GM12878 (cell line): ENCODE data around the gene BAG3. TPM values are rescaled to one million over a fixed set of nuclear protein-coding genes. Genes with fewer than 3 reads are reported as not detected.

Source experiments
- ATAC-seq: fragments of 200-7000 bp; cut with Tn5 transposase; 3 replicates; pipeline ENCODE4 v1.9.1; 2020; ENCODE audit warnings: mild to moderate bottlenecking, moderate library complexity
- BruUV-seq: library from RNA; stranded (reverse); fragments of 400-500 nt; replicated peaks from 2 replicates; lab custom pipeline; 2021; lab: Mats Ljungman, UMichigan
- CTCF ChIA-PET: fragments of 300-600 bp; sonication (Branson Sonifier 250); formaldehyde crosslinking; extraction: SDS; loops from one replicate; lab custom pipeline; 2021; ENCODE audit warnings: inconsistent platforms; lab: Yijun Ruan, JAX
- POLR2A ChIA-PET: fragments of 350-600 bp; formaldehyde crosslinking; extraction: SDS; loops from one replicate; lab custom pipeline; 2021; ENCODE audit warnings: inconsistent platforms; lab: Charles Lee
- RAD21 ChIA-PET: fragments of 300-600 bp; sonication (Branson Sonifier 250); formaldehyde crosslinking; loops from one replicate; lab custom pipeline; 2023; ENCODE audit warnings: antibody characterized with exemption; ENCODE audit not compliant: unreplicated experiment; lab: Charles Lee
- SMC1A ChIA-PET: fragments of 300-600 bp; sonication (Branson Sonifier 250); formaldehyde crosslinking; loops from one replicate; lab custom pipeline; 2023; ENCODE audit not compliant: unreplicated experiment, uncharacterized antibody; lab: Charles Lee
- DNase-seq: peaks from one replicate; pipeline ENCODE4 v3.0.0-alpha.2; 2011; ENCODE audit warnings: low read depth, low spot score
- FAIRE-seq: peaks from 3 replicates; lab custom pipeline; 2011; peaks lifted over from hg19 to GRCh38; lab: Jason Lieb, UNC
- H2AFZ ChIP-seq: 2 replicates; pipeline ENCODE4 v1.6.0; 2011; ENCODE audit warnings: low read depth, low read length, control low read depth; ENCODE audit not compliant: control insufficient read depth
- H3K27ac ChIP-seq: 2 replicates; pipeline ENCODE4 v1.5.1; 2011; ENCODE audit warnings: control low read depth; ENCODE audit not compliant: control insufficient read depth, insufficient read depth
- H3K27me3 ChIP-seq, 2 experiments: replicated peaks in 1 of 2; 2 replicates each; pipeline versions ENCODE4 v1.6.0 to v1.6.1; 2011; ENCODE audit warnings: low read length in 1 of 2; ENCODE audit not compliant: control insufficient read depth in 2 of 2, insufficient read depth in 2 of 2
- H3K36me3 ChIP-seq, 2 experiments: 2 replicates each; pipeline ENCODE4 v1.5.1; 2011; ENCODE audit warnings: low read length in 1 of 2; ENCODE audit not compliant: control insufficient read depth in 2 of 2, insufficient read depth in 2 of 2
- H3K4me1 ChIP-seq: 2 replicates; pipeline ENCODE4 v1.6.1; 2011; ENCODE audit warnings: mild to moderate bottlenecking, low read length, moderate library complexity, mixed read lengths; ENCODE audit not compliant: control insufficient read depth, insufficient read depth
- H3K4me2 ChIP-seq: 2 replicates; pipeline ENCODE4 v1.6.0; 2011; ENCODE audit warnings: control low read depth; ENCODE audit not compliant: control insufficient read depth, insufficient read depth
- H3K4me3 ChIP-seq: fragments of 200-600 bp; sonication (generic); 2 replicates; pipeline ENCODE4 v1.5.1; 2016
- H3K79me2 ChIP-seq: 2 replicates; pipeline ENCODE4 v1.6.0; 2011; ENCODE audit warnings: low read length; ENCODE audit not compliant: control insufficient read depth, insufficient read depth
- H3K9ac ChIP-seq: 2 replicates; pipeline ENCODE4 v1.8.0; 2011; ENCODE audit warnings: low read length, control low read depth, mixed read lengths; ENCODE audit not compliant: control insufficient read depth, insufficient read depth
- H3K9me3 ChIP-seq: replicated peaks from 3 replicates; pipeline ENCODE4 v1.5.1; 2011; ENCODE audit warnings: mild to moderate bottlenecking, low read length; ENCODE audit not compliant: control insufficient read depth, insufficient read depth
- H4K20me1 ChIP-seq: 2 replicates; pipeline ENCODE4 v1.6.0; 2011; ENCODE audit not compliant: control insufficient read depth, insufficient read depth
- CREB1 ChIP-seq: IDR thresholded peaks from 2 replicates; pipeline ENCODE4 v1.6.1; 2012; ENCODE audit warnings: low read depth, mild to moderate bottlenecking, inconsistent platforms
- EP300 ChIP-seq, 2 experiments: fragments of 150-350 bp in 1 of 2; IDR thresholded peaks; 2 replicates each; pipeline ENCODE4 v1.6.1; 2011 to 2012; ENCODE audit warnings: low read depth in 2 of 2, low read length in 2 of 2, borderline replicate concordance in 1 of 2, improper control_type of control experiment in 1 of 2, inconsistent platforms in 1 of 2; ENCODE audit not compliant: control insufficient read depth in 1 of 2
- MXI1 ChIP-seq: fragments of 150-350 bp; IDR thresholded peaks from 2 replicates; pipeline ENCODE4 v1.6.1; 2011; ENCODE audit warnings: low read depth, mild to moderate bottlenecking, inconsistent platforms, low read length, improper control_type of control experiment
- NFIC ChIP-seq: IDR thresholded peaks from 2 replicates; pipeline ENCODE4 v1.6.1; 2012; ENCODE audit warnings: low read depth, mild to moderate bottlenecking, inconsistent platforms, low read length, moderate library complexity
- STAT1 ChIP-seq: fragments of 450-650 bp; conservative IDR thresholded peaks from 2 replicates; pipeline ENCODE4 v1.6.1; 2014; ENCODE audit warnings: antibody characterized with exemption, mild to moderate bottlenecking
- SUZ12 ChIP-seq: fragments of 200-600 bp; sonication (generic); IDR thresholded peaks from one replicate; pipeline ENCODE4 v1.6.1; 2018; ENCODE audit warnings: antibody characterized with exemption, mild to moderate bottlenecking; ENCODE audit not compliant: unreplicated experiment
- TCF12 ChIP-seq: IDR thresholded peaks from 2 replicates; pipeline ENCODE4 v1.6.1; 2011; ENCODE audit warnings: low read depth, mild to moderate bottlenecking, low read length
- ZNF207 ChIP-seq: fragments of 450-650 bp; IDR thresholded peaks from 2 replicates; pipeline ENCODE4 v1.6.1; 2014; ENCODE audit warnings: antibody characterized with exemption, mild to moderate bottlenecking, borderline replicate concordance
- ZNF24 ChIP-seq: fragments of 450-650 bp; IDR thresholded peaks from 2 replicates; pipeline ENCODE4 v1.6.1; 2017; ENCODE audit warnings: antibody characterized with exemption, mild to moderate bottlenecking
- ZNF274 ChIP-seq: IDR thresholded peaks from one replicate; pipeline ENCODE4 v1.8.0; 2011; ENCODE audit not compliant: insufficient read length, insufficient read depth
- WGBS: methylation state at CpG from one replicate; pipeline ENCODE4 v1.1.6; 2016; ENCODE audit warnings: low lambda C conversion rate; ENCODE audit not compliant: insufficient replicate concordance, insufficient coverage; ENCODE audit errors: missing lambda C conversion rate; 5-methylcytosine and 5-hydroxymethylcytosine counted together
- in situ Hi-C: fragments of 300-500 bp; cut with MboI; formaldehyde crosslinking; loops from 9 replicates; pipeline ENCODE4 v1.14.3; 2018; ENCODE audit warnings: mixed read lengths
- intact Hi-C: fragments of 100-400 bp; cut with micrococcal nuclease; formaldehyde crosslinking; loops from one replicate; pipeline ENCODE4 v1.14.2; 2022; ENCODE audit not compliant: unreplicated experiment
- polyA plus RNA-seq, 11 experiments: library from polyadenylated mRNA; depleted of rRNA in 4 of 11; unstranded in 6 of 11; stranded (reverse) in 5 of 11; fragments of >200 nt; fragmentation: Nextera tagmentation in 4 of 11; fragmentation: Illumina TruSeq in 1 of 11; extraction: Ambion mirVana in 4 of 11; extraction: Trizol in 1 of 11; gene quantifications; 1 replicate in 1 of 11; 2 replicates in 10 of 11; pipeline versions ENCODE4 v1.2.1 to v1.2.3, GENCODE V29; 2011 to 2016; ENCODE audit warnings: inconsistent platforms in 2 of 11, missing spikeins in 2 of 11, low read depth in 1 of 11
- total RNA-seq, 4 experiments: library from RNA; depleted of rRNA in 3 of 4; stranded (reverse); fragments of >200 nt in 3 of 4; fragmentation: Illumina TruSeq in 1 of 4; extraction: Trizol in 1 of 4; gene quantifications; 2 replicates each; pipeline versions ENCODE4 v1.2.1 to v1.2.3, GENCODE V29; 2013 to 2021
- TF ChIP-seq, protein P1 (sequence below): fragments of 450-650 bp; formaldehyde crosslinking; IDR thresholded peaks from 2 replicates; pipeline ENCODE4 v1.5.0; 2022; ENCODE audit warnings: mild to moderate bottlenecking, missing genetic modification characterization
- TF ChIP-seq, protein P2 (sequence below): IDR thresholded peaks from 2 replicates; pipeline ENCODE4 v1.6.1; 2012; ENCODE audit warnings: improper control_type of control experiment, low read depth, low read length; ENCODE audit not compliant: insufficient replicate concordance
- TF ChIP-seq, protein P3 (sequence below): IDR thresholded peaks from 2 replicates; pipeline ENCODE4 v1.6.1; 2012; ENCODE audit warnings: low read depth, low read length, improper control_type of control experiment

Gene BAG3
- total and polyA plus RNA-seq, 10 of the 15 experiments (the other 5 are each of a cell fraction or from before 2014, with no cell fraction given), result 0.71 to 14.1 (median 4.3) TPM

DNA sequence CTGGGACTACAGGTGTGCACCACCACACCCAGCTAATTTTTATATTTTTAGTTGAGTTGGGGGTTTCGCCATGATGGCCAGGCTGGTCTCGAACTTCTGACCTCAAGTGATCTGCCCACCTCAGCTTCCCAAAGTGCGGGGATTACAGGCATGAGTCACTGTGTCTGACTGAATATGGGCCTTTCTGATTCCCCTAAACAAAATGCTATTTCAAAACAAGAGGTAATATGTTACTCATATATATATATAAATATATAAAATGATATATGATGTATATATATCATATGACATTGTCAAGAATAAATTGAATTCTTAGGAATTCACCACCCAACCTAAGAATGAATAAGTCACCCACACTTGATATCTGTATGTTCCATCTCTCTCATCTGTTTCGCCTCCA, 41.7 kb upstream of the BAG3 start:
- ATAC-seq (no peak), DNase-seq (no peak), FAIRE-seq (no peak)
- H3K9ac ChIP-seq, result no peak overlapping the region
- H3K27me3 ChIP-seq, result no peaks in the 10 kb centered on the region
- H3K36me3 ChIP-seq, result no peaks in the 10 kb centered on the region
- in situ Hi-C loops, result no loop called here
- ChIA-PET RAD21 (interaction anchor here (1.7 kb wide), 1 partner anchor 78 kb away, joined by 9 read pairs; no protein-coding TSS in a partner anchor), CTCF (interaction anchor here (0.6 to 2.8 kb wide), 5 partner anchors 65 to 250 kb away, joined by 3 to 17 read pairs (median 3); no protein-coding TSS in a partner anchor), POLR2A (no interaction called here), SMC1A (no interaction called here)
- intact Hi-C loops, result no loop called here
- H3K9me3 ChIP-seq, result no peaks in the 10 kb centered on the region
- H2AFZ ChIP-seq, result no peak overlapping the region
- no peaks in the 10 kb centered on the region for H3K79me2 ChIP-seq
- no TSS peak for BruUV-seq
- H3K27ac ChIP-seq, result no peak overlapping the region
- H3K4me2 ChIP-seq, result no peak overlapping the region
- 68% methylated on average over 4 of the region's 4 CpGs for WGBS
- no peaks in the 10 kb centered on the region for H4K20me1 ChIP-seq
- no peak overlapping the region for H3K4me3 ChIP-seq
- H3K4me1 ChIP-seq, result no peaks in the 10 kb centered on the region
- TF ChIP-seq EP300 (IDR thresholded peaks at IDR 0.05; ENCODE audit: borderline replicate concordance in 1 of 2, control insufficient read depth in 1 of 2, low read depth in 2 of 2, low read length in 2 of 2), result no peak
- no peak for TF ChIP-seq SUZ12
- TF ChIP-seq, protein P1, sequence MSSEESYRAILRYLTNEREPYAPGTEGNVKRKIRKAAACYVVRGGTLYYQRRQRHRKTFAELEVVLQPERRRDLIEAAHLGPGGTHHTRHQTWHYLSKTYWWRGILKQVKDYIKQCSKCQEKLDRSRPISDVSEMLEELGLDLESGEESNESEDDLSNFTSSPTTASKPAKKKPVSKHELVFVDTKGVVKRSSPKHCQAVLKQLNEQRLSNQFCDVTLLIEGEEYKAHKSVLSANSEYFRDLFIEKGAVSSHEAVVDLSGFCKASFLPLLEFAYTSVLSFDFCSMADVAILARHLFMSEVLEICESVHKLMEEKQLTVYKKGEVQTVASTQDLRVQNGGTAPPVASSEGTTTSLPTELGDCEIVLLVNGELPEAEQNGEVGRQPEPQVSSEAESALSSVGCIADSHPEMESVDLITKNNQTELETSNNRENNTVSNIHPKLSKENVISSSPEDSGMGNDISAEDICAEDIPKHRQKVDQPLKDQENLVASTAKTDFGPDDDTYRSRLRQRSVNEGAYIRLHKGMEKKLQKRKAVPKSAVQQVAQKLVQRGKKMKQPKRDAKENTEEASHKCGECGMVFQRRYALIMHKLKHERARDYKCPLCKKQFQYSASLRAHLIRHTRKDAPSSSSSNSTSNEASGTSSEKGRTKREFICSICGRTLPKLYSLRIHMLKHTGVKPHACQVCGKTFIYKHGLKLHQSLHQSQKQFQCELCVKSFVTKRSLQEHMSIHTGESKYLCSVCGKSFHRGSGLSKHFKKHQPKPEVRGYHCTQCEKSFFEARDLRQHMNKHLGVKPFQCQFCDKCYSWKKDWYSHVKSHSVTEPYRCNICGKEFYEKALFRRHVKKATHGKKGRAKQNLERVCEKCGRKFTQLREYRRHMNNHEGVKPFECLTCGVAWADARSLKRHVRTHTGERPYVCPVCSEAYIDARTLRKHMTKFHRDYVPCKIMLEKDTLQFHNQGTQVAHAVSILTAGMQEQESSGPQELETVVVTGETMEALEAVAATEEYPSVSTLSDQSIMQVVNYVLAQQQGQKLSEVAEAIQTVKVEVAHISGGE, result no peak
- no peak for TF ChIP-seq MXI1
- TF ChIP-seq CREB1, result no peak
- no peak for TF ChIP-seq ZNF207
- TF ChIP-seq TCF12, result no peak
- TF ChIP-seq, protein P2, sequence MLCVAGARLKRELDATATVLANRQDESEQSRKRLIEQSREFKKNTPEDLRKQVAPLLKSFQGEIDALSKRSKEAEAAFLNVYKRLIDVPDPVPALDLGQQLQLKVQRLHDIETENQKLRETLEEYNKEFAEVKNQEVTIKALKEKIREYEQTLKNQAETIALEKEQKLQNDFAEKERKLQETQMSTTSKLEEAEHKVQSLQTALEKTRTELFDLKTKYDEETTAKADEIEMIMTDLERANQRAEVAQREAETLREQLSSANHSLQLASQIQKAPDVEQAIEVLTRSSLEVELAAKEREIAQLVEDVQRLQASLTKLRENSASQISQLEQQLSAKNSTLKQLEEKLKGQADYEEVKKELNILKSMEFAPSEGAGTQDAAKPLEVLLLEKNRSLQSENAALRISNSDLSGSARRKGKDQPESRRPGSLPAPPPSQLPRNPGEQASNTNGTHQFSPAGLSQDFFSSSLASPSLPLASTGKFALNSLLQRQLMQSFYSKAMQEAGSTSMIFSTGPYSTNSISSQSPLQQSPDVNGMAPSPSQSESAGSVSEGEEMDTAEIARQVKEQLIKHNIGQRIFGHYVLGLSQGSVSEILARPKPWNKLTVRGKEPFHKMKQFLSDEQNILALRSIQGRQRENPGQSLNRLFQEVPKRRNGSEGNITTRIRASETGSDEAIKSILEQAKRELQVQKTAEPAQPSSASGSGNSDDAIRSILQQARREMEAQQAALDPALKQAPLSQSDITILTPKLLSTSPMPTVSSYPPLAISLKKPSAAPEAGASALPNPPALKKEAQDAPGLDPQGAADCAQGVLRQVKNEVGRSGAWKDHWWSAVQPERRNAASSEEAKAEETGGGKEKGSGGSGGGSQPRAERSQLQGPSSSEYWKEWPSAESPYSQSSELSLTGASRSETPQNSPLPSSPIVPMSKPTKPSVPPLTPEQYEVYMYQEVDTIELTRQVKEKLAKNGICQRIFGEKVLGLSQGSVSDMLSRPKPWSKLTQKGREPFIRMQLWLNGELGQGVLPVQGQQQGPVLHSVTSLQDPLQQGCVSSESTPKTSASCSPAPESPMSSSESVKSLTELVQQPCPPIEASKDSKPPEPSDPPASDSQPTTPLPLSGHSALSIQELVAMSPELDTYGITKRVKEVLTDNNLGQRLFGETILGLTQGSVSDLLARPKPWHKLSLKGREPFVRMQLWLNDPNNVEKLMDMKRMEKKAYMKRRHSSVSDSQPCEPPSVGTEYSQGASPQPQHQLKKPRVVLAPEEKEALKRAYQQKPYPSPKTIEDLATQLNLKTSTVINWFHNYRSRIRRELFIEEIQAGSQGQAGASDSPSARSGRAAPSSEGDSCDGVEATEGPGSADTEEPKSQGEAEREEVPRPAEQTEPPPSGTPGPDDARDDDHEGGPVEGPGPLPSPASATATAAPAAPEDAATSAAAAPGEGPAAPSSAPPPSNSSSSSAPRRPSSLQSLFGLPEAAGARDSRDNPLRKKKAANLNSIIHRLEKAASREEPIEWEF, result no peak
- no peak for TF ChIP-seq ZNF274
- no peak for TF ChIP-seq NFIC
- no peak for TF ChIP-seq ZNF24
- TF ChIP-seq, protein P3, sequence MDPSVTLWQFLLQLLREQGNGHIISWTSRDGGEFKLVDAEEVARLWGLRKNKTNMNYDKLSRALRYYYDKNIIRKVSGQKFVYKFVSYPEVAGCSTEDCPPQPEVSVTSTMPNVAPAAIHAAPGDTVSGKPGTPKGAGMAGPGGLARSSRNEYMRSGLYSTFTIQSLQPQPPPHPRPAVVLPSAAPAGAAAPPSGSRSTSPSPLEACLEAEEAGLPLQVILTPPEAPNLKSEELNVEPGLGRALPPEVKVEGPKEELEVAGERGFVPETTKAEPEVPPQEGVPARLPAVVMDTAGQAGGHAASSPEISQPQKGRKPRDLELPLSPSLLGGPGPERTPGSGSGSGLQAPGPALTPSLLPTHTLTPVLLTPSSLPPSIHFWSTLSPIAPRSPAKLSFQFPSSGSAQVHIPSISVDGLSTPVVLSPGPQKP, result no peak
- TF ChIP-seq STAT1, result no peak
